ENCODE data around the gene C8A.

Gene C8A

GRCh38 chr1:56852476-56852875, 2.1 kb upstream of the C8A start:
- no peak for FAIRE-seq
- DNase-seq (ENCODE audit: insufficient read length, low spot score), result no peak
- TF ChIP-seq PAX5 (IDR thresholded peaks at IDR 0.05; ENCODE audit: insufficient read depth, low read length, severe bottlenecking) (no peak), POLR2AphosphoS5 (IDR thresholded peaks at IDR 0.05; ENCODE audit: low read depth, low read length) (no peak), SPI1 (IDR thresholded peaks at IDR 0.05; ENCODE audit: low read depth, low read length) (no peak), TAF1 (IDR thresholded peaks at IDR 0.05; ENCODE audit: low read depth, low read length) (no peak), POLR2A (IDR thresholded peaks at IDR 0.05; ENCODE audit: low read depth, low read length) (no peak), POU2F2 (IDR thresholded peaks at IDR 0.05; ENCODE audit: low read depth, low read length) (no peak)

- no peak for DNase-seq (ENCODE audit: insufficient read length, low spot score)
- FAIRE-seq, result no peak
- no peak for TF ChIP-seq POLR2A (IDR thresholded peaks at IDR 0.05; ENCODE audit: low read depth, low read length)
- TF ChIP-seq SPI1 (IDR thresholded peaks at IDR 0.05; ENCODE audit: low read depth, low read length), result no peak
- TF ChIP-seq POLR2AphosphoS5 (IDR thresholded peaks at IDR 0.05; ENCODE audit: low read depth, low read length), result no peak
- TF ChIP-seq TAF1 (IDR thresholded peaks at IDR 0.05; ENCODE audit: low read depth, low read length), result no peak
- no peak for TF ChIP-seq POU2F2 (IDR thresholded peaks at IDR 0.05; ENCODE audit: low read depth, low read length)
- no peak for TF ChIP-seq PAX5 (IDR thresholded peaks at IDR 0.05; ENCODE audit: insufficient read depth, low read length, severe bottlenecking)
These were observed 593 bp downstream of the C8A start for GRCh38 chr1:56855190-56855589.

GRCh38 chr1:56856186-56856585, 1.6 kb downstream of the C8A start:
- no peak for FAIRE-seq
- no peak for DNase-seq (ENCODE audit: insufficient read length, low spot score)
- TF ChIP-seq TAF1 (IDR thresholded peaks at IDR 0.05; ENCODE audit: low read depth, low read length) (no peak), POLR2AphosphoS5 (IDR thresholded peaks at IDR 0.05; ENCODE audit: low read depth, low read length) (no peak), POU2F2 (IDR thresholded peaks at IDR 0.05; ENCODE audit: low read depth, low read length) (no peak), PAX5 (IDR thresholded peaks at IDR 0.05; ENCODE audit: insufficient read depth, low read length, severe bottlenecking) (no peak), SPI1 (IDR thresholded peaks at IDR 0.05; ENCODE audit: low read depth, low read length) (no peak), POLR2A (IDR thresholded peaks at IDR 0.05; ENCODE audit: low read depth, low read length) (no peak)

- FAIRE-seq (no peak), DNase-seq (ENCODE audit: insufficient read length, low spot score) (no peak)
- TF ChIP-seq POLR2AphosphoS5 (IDR thresholded peaks at IDR 0.05; ENCODE audit: low read depth, low read length) (no peak), SPI1 (IDR thresholded peaks at IDR 0.05; ENCODE audit: low read depth, low read length) (no peak), POU2F2 (IDR thresholded peaks at IDR 0.05; ENCODE audit: low read depth, low read length) (no peak), TAF1 (IDR thresholded peaks at IDR 0.05; ENCODE audit: low read depth, low read length) (no peak), PAX5 (IDR thresholded peaks at IDR 0.05; ENCODE audit: insufficient read depth, low read length, severe bottlenecking) (no peak), POLR2A (IDR thresholded peaks at IDR 0.05; ENCODE audit: low read depth, low read length) (no peak)
These were observed 4.7 kb downstream of the C8A start for GRCh38 chr1:56859287-56859686.

- TF ChIP-seq POU2F2 (IDR thresholded peaks at IDR 0.05; ENCODE audit: low read depth, low read length) (no peak), POLR2A (IDR thresholded peaks at IDR 0.05; ENCODE audit: low read depth, low read length) (no peak), TAF1 (IDR thresholded peaks at IDR 0.05; ENCODE audit: low read depth, low read length) (no peak), POLR2AphosphoS5 (IDR thresholded peaks at IDR 0.05; ENCODE audit: low read depth, low read length) (no peak), PAX5 (IDR thresholded peaks at IDR 0.05; ENCODE audit: insufficient read depth, low read length, severe bottlenecking) (no peak), SPI1 (IDR thresholded peaks at IDR 0.05; ENCODE audit: low read depth, low read length) (no peak)
- FAIRE-seq (no peak), DNase-seq (ENCODE audit: insufficient read length, low spot score) (no peak)
These were observed 8.8 kb downstream of the C8A start for GRCh38 chr1:56863265-56863992.

- TF ChIP-seq SPI1 (IDR thresholded peaks at IDR 0.05; ENCODE audit: low read depth, low read length) (no peak), POLR2A (IDR thresholded peaks at IDR 0.05; ENCODE audit: low read depth, low read length) (no peak), POU2F2 (IDR thresholded peaks at IDR 0.05; ENCODE audit: low read depth, low read length) (no peak), POLR2AphosphoS5 (IDR thresholded peaks at IDR 0.05; ENCODE audit: low read depth, low read length) (no peak), TAF1 (IDR thresholded peaks at IDR 0.05; ENCODE audit: low read depth, low read length) (no peak), PAX5 (IDR thresholded peaks at IDR 0.05; ENCODE audit: insufficient read depth, low read length, severe bottlenecking) (no peak)
- FAIRE-seq (no peak), DNase-seq (ENCODE audit: insufficient read length, low spot score) (no peak)
These were observed 9.8 kb downstream of the C8A start for GRCh38 chr1:56864430-56864829.

GRCh38 chr1:56866656-56867055, 12.1 kb downstream of the C8A start:
- DNase-seq (ENCODE audit: insufficient read length, low spot score) (no peak), FAIRE-seq (no peak)
- TF ChIP-seq POLR2A (IDR thresholded peaks at IDR 0.05; ENCODE audit: low read depth, low read length), result no peak
- no peak for TF ChIP-seq SPI1 (IDR thresholded peaks at IDR 0.05; ENCODE audit: low read depth, low read length)

- DNase-seq (ENCODE audit: insufficient read length, low spot score), result no peak
- no peak for FAIRE-seq
- no peak for TF ChIP-seq SPI1 (IDR thresholded peaks at IDR 0.05; ENCODE audit: low read depth, low read length)
- no peak for TF ChIP-seq POLR2A (IDR thresholded peaks at IDR 0.05; ENCODE audit: low read depth, low read length)
- TF ChIP-seq TAF1 (IDR thresholded peaks at IDR 0.05; ENCODE audit: low read depth, low read length), result no peak
These were observed 12.9 kb downstream of the C8A start for GRCh38 chr1:56867491-56867890.

GRCh38 chr1:56868761-56869160, 14.2 kb downstream of the C8A start:
- FAIRE-seq (no peak), DNase-seq (ENCODE audit: insufficient read length, low spot score) (no peak)
- TF ChIP-seq PAX5 (IDR thresholded peaks at IDR 0.05; ENCODE audit: insufficient read depth, low read length, severe bottlenecking), result no peak

- DNase-seq (ENCODE audit: insufficient read length, low spot score), result no peak
- no peak for TF ChIP-seq TAF1 (IDR thresholded peaks at IDR 0.05; ENCODE audit: low read depth, low read length)
- no peak for TF ChIP-seq SPI1 (IDR thresholded peaks at IDR 0.05; ENCODE audit: low read depth, low read length)
- TF ChIP-seq POLR2AphosphoS5 (IDR thresholded peaks at IDR 0.05; ENCODE audit: low read depth, low read length), result no peak
- no peak for TF ChIP-seq POU2F2 (IDR thresholded peaks at IDR 0.05; ENCODE audit: low read depth, low read length)
- no peak for TF ChIP-seq PAX5 (IDR thresholded peaks at IDR 0.05; ENCODE audit: insufficient read depth, low read length, severe bottlenecking)
- no peak for TF ChIP-seq POLR2A (IDR thresholded peaks at IDR 0.05; ENCODE audit: low read depth, low read length)
- no peak for FAIRE-seq
These were observed 18.0 kb downstream of the C8A start for GRCh38 chr1:56872597-56872996.

Measured in GM12891 (cell line).